NCI-H146 treated with DMSO at 0.1 percent for 48 hours (cell line): ENCODE data around the gene OPRD1.
"Not testable (repeated sequence)": the region's sequence is repeated elsewhere in the genome, so short reads cannot be mapped to it uniquely, and the experiment has no call there.

Experiments used
- DNase-seq: peaks from one replicate; lab custom pipeline; 2025; ENCODE audit not compliant: unreplicated experiment; lab: John Stamatoyannopoulos, UW

Gene OPRD1

GRCh38 chr1:28840928-28841544, 29.1 kb downstream of the OPRD1 start:
- DNase-seq, result no peak

DNA sequence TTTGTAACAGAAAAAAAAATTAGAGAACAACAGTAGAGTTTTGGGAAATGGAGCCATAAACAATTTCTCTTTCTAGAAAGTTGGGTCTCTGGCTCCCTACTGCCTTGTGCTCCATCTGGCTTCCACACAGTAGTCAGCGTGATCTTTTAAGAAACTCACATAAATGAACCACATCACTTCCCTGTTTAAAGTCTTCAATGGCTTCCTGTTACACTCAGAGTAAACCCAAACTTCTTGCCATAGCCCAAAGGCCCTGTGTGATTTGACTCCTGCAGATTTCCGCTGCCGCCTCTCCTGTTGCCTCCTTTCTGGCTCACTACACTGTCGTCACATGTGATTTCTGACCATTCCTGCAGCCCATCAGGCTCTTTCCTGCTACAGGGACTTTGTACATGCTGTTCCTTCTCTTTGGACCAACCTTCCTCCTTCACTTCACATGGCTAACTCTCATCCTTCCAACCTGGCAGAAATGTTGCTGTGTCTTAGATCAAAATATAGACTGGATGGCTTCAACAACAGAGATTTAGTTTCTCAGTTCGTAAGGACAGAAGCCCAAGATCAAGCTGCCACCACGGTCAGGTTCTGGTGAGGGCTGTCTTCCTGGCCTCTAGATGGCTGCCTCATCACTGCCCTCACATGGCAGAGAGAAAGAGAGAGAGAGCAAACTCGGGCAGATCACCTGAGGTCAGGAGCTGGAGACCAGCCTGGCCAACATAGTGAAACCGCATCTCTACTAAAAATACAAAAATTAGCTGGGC, 34.0 kb downstream of the OPRD1 start:
- peak; percentile 12 for DNase-seq

DNA sequence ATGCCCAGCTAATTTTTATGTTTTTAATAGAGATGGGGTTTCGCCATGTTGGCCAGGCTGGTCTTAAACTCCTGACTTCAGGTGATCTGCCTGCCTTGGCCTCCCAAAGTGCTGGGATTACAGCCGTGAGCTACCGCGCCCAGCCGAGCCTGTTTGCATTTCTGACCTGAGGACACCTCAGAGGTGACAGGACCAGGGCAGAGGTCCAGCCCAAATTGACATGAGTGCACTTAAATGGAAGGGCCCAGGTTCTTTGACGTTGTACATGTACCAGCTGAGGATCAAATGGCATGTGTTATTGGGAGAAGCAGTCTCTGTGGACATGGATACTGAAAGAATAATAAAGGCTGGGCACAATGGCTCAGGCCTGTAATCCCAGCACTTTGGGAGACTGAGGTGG, 35.2 kb downstream of the OPRD1 start:
- DNase-seq, result not testable (repeated sequence)

DNA sequence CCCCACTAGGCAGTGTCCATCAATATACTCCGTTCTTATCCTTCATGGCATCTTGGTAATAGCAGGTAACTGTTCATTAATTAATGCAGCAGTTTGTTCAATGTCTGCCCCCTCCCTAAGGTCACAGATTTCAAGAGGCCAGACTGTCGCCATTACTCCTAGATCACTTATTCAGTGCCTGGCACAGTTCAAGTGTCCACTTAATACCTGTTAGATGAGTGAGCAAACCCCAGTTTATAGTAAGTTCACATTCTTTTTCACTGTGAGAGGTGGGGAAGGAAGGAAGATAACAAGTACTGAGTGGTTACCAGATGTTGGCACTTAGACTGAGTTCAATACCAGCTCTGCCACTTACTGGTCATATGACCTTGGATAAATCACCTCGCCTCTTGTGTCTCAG, 36.4 kb downstream of the OPRD1 start:
- DNase-seq, result no peak

- no peak for DNase-seq
Observed at GRCh38 chr1:28853093-28853742, 41.2 kb downstream of the OPRD1 start.

- not testable (repeated sequence) for DNase-seq
Observed at GRCh38 chr1:28854406-28854805, 42.4 kb downstream of the OPRD1 start.

DNA sequence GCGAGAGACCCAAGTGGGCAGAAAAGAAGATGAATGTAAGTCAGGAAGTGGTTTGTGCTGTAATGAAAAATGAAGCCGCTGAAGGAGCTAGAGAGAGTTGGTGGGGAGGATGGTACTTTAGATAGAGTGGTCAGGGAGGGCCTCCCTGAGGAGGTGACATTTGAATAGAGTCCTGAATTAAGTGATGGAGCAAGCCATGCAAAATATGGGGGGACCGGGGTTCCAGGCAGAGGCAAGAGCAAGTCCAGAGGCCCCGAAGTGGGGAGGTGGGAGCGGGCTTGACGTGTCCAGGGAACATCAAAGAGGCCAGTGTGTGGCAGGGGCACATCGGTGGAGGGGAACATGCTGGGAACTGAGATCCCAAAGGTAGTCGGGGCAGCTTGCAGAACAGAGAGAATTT, 43.1 kb downstream of the OPRD1 start:
- no peak for DNase-seq

- no peak for DNase-seq
Observed at GRCh38 chr1:28855469-28855951, 43.5 kb downstream of the OPRD1 start.

DNA sequence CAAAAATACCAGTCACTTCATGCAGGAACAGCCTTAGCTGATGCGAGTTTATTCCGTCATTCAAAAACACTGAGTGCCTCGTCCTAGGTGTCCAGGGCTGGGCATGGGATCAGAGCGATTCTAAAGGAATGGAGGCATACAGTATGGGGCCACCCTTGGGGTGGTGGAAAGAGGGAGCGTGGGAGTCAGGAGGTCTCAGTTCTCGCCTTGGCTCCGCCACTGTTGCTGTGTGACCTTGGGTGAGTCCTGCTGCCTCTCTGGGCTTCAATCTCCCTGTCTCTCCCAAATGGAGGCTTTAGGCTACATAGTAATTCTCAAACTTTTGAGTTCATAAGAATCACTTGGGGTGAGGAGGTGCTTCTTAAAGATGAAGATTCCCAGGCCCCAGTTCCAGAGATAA, 44.0 kb downstream of the OPRD1 start:
- no peak for DNase-seq

- no peak for DNase-seq
Observed at GRCh38 chr1:28860332-28861073, 48.5 kb downstream of the OPRD1 start.

DNA sequence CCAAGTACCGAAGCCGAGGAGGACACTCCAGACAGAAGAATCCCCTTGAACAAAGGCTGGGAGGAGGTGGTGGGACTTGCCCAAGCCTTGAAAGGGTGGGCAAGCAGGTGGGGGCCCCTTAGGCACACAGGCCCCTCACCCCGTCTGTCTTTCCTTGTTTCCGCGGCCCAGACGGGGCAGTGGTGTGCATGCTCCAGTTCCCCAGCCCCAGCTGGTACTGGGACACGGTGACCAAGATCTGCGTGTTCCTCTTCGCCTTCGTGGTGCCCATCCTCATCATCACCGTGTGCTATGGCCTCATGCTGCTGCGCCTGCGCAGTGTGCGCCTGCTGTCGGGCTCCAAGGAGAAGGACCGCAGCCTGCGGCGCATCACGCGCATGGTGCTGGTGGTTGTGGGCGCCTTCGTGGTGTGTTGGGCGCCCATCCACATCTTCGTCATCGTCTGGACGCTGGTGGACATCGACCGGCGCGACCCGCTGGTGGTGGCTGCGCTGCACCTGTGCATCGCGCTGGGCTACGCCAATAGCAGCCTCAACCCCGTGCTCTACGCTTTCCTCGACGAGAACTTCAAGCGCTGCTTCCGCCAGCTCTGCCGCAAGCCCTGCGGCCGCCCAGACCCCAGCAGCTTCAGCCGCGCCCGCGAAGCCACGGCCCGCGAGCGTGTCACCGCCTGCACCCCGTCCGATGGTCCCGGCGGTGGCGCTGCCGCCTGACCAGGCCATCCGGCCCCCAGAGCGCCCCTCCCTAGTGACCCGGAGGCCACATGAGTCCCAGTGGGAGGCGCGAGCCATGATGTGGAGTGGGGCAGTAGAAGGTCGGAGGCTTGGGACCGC, 50.8 kb downstream of the OPRD1 start:
- no peak for DNase-seq

- no peak for DNase-seq
Observed at GRCh38 chr1:28864695-28865094, 52.7 kb downstream of the OPRD1 start.

DNA sequence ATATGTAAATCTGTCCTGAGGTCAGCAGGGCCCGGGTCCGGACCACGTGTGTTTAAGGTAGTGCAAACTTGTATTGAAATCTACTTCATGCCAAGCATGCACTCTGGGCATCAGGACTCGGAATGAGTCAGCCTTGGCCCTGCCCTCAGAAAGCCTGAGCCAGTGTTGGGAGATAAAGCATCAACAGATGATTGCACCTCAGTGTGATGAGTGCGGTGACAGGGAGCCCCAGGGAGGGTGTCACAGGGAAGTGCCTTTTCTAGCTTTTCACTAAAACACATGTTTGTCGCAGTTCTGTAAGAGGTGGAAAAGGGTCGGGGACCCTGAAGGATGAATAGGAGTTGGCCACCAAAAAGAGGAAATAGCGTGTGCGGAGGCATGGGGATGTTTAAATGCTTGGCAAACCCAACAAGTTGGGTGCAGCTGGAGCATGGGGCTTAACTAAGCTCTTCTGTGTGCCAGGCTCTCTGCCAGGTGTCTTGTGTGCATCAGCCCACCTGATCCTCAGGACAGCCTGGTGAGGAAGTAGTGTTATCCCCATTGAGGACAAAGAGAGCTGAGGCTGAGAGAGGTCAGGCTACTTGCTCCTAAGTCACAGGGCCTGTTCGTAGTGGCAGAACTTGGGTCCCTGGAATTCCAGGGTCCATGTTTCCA, 54.2 kb downstream of the OPRD1 start:
- no peak for DNase-seq

DNA sequence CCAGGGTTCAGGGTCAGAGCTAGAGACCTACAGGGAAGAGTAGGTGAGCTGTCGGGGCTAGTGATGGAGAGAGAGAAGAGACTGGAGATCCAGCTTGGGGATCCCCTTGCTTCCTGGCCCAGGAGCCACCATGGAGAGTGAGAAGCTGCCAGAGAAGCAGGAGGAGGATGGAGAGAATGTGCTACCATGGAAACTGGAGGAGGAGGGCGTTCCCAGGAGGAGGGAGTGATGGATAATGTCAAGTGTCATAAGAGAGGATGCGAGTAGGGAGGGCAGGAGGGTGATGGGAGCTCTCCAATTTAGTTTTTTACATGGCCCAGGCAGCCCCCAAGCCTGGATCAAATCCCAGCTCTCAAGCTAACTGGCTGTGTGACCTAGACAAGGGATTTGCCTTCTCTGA, 55.9 kb downstream of the OPRD1 start:
- DNase-seq, result no peak

DNA sequence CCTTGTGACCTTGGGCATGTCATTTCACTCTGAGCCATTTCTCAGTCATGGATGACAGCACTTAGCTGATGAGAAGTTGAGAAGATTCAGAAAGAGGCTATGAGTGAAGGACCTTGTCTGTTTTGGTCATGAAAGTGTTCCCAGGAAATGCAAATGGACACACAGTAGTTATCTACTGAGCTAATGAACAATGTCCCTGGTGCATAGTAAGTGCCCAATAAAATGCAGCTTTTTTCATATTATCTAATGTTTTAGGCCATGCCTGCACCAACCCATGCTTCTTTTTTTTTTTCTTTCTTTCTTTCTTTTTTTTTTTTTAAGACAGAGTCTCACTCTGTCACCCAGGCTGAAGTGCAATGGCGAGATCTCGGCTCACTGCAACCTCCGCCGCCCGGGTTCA, 58.0 kb downstream of the OPRD1 start:
- DNase-seq, result no peak

- DNase-seq, result no peak
Observed at GRCh38 chr1:28871631-28872401, 59.8 kb downstream of the OPRD1 start.

DNA sequence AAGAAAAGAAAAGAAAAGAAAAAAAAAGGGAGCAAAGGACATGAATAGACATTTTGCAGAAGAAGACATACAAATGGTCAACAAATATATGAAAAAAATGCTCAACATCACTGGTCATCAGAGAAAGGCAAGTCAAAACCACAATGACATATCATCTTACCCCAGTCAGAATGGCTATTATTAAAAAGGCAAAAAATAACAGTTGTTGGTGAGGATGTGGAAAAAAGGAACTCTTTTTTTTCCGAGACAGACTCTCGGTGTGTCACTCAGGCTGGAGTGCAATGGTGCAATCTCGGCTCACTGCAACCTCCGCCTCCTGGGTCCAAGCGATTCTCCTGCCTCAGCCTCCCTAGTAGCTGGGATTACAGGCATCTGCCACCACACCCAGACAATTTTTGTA, 63.2 kb downstream of the OPRD1 start:
- DNase-seq, result not testable (repeated sequence)

GRCh38 chr1:28877132-28877781, 65.3 kb downstream of the OPRD1 start:
- DNase-seq, result peak; percentile 59

DNA sequence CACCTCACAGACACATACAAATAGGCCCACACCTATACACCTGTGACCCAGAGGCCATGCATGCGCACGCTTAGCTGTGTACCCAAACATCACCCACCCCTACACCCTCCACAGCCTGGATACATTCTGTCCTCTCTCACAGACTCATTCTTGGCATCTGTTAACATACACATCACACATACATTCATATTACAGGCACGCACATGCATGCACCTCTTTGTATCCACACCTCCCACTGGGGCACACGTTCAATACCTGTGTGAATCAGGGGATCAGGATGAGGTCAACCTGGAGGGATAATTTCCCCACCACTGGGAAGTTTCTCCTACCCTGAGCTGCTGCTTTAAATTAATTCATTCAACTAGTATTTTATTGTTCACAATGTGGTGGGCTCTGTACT, 66.8 kb downstream of the OPRD1 start:
- no peak for DNase-seq
